Right lobe of liver (tissue), 6 donors: ENCODE results near the gene ODF4. TPM values are rescaled to one million over a fixed set of nuclear protein-coding genes. Genes with fewer than 3 reads are reported as not detected.
"Not testable (repeated sequence)": the region's sequence is repeated elsewhere in the genome, so short reads cannot be mapped to it uniquely, and the experiment has no call there.

Experiments used
- ATAC-seq, 4 donors: fragments of 200-7000 bp; cut with Tn5 transposase; one replicate each; pipeline ENCODE4 v1.9.1; 2020; ENCODE audit warnings: mild to moderate bottlenecking in 4 of 4, moderate library complexity in 4 of 4
- DNase-seq, 3 donors: peaks; one replicate each; pipeline ENCODE4 v3.0.0-alpha.2; 2020
- H3K27ac ChIP-seq, 3 donors: fragments of 200-600 bp; one replicate each; pipeline ENCODE4 v1.8.0; 2022
- H3K27me3 ChIP-seq, 2 donors: fragments of 200-600 bp; one replicate each; pipeline ENCODE4 v1.8.0; 2022
- H3K36me3 ChIP-seq, 4 donors: fragments of 200-600 bp; sonication (generic) in 1 of 4; one replicate each; pipeline versions ENCODE4 v1.5.1 to v1.8.0; 2017 to 2022; ENCODE audit warnings: control low read depth in 1 of 4
- H3K4me1 ChIP-seq, 4 donors: fragments of 200-600 bp; sonication (generic) in 1 of 4; one replicate each; pipeline versions ENCODE4 v1.5.1 to v1.8.0; 2017 to 2022; ENCODE audit warnings: control low read depth in 1 of 4
- H3K4me3 ChIP-seq, 3 donors: fragments of 200-600 bp; one replicate each; pipeline ENCODE4 v1.8.0; 2022
- H3K9me3 ChIP-seq, 4 donors: fragments of 200-600 bp; sonication (generic) in 1 of 4; one replicate each; pipeline versions ENCODE4 v1.5.1 to v1.8.0; 2017 to 2022; ENCODE audit warnings: control low read depth in 1 of 4
- POLR2A ChIP-seq: fragments of 450-650 bp; IDR thresholded peaks from one replicate; pipeline ENCODE4 v1.6.1; 2017; ENCODE audit warnings: antibody characterized with exemption, mild to moderate bottlenecking
- WGBS: methylation state at CpG from one replicate; pipeline ENCODE4 v1.1.6; 2018; ENCODE audit warnings: low coverage, low lambda C conversion rate; ENCODE audit not compliant: insufficient coverage; ENCODE audit errors: missing lambda C conversion rate; 5-methylcytosine and 5-hydroxymethylcytosine counted together
- intact Hi-C, 2 donors: fragments of 100-400 bp; cut with DNase I; formaldehyde crosslinking; loops; one replicate each; pipeline versions ENCODE4 v1.11.2 to v1.14.1; 2022
- total RNA-seq, 6 experiments: library from RNA; depleted of rRNA in 2 of 6; stranded (reverse); fragments of >200 nt in 2 of 6; fragmentation: NEBNext Ultra II Directional in 3 of 6; extraction: Animal tissue kit (Norgen Biotek cat#: 25700) in 3 of 6; gene quantifications; one replicate each; pipeline versions ENCODE4 v1.1.0 to v1.2.4, GENCODE V29; 2016 to 2023
- TF ChIP-seq, protein P1 (sequence below), 4 donors: fragments of 200-600 bp in 3 of 4; fragments of 450-650 bp in 1 of 4; IDR thresholded peaks; one replicate each; pipeline versions ENCODE4 v1.5.1 to v1.8.0; 2016 to 2022; ENCODE audit warnings: antibody characterized with exemption in 4 of 4, mild to moderate bottlenecking in 2 of 4
- donor health status: DM: no; HTN: yes; CAD: no.
- donor health status: DM: no; HTN: no; CAD: no.
- donor health status: DM: no; HTN: no; CAD: no.
- donor health status: DM: no; HTN: yes; CAD: no.
- donor health status: DM: no; HTN: yes; CAD: no.

The ODF4 gene
- total RNA-seq, 6 experiments from 2014 or later: not detected

DNA sequence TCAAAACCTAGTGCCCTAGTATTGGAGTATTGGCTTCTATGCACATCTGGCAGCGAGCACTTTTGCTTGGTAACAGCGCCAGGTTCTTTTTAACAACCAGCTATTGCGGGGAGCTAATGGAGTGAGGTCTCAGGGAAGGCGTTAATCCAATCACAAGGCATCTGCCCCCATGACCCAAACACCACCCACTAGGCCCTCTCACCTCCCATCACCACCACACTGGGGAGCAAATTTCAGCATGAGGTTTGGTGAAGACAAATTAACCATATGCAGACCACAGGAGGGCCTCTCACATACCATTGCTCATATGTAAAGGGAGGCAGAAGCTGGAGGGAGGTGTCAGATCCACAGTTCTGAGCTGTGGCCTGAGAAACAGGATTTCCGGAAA is 893 bp upstream of the ODF4 start:
- DNase-seq (no peak), ATAC-seq (no peak)
- Histone ChIP-seq H3K36me3 (no peaks in the 10 kb centered on the region), H3K4me1 (no peaks in the 10 kb centered on the region), H3K27ac (no peak overlapping the region), H3K9me3 (no peaks in the 10 kb centered on the region), H3K4me3 (no peak overlapping the region), H3K27me3 (no peaks in the 10 kb centered on the region)
- TF ChIP-seq, protein P1, sequence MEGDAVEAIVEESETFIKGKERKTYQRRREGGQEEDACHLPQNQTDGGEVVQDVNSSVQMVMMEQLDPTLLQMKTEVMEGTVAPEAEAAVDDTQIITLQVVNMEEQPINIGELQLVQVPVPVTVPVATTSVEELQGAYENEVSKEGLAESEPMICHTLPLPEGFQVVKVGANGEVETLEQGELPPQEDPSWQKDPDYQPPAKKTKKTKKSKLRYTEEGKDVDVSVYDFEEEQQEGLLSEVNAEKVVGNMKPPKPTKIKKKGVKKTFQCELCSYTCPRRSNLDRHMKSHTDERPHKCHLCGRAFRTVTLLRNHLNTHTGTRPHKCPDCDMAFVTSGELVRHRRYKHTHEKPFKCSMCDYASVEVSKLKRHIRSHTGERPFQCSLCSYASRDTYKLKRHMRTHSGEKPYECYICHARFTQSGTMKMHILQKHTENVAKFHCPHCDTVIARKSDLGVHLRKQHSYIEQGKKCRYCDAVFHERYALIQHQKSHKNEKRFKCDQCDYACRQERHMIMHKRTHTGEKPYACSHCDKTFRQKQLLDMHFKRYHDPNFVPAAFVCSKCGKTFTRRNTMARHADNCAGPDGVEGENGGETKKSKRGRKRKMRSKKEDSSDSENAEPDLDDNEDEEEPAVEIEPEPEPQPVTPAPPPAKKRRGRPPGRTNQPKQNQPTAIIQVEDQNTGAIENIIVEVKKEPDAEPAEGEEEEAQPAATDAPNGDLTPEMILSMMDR (IDR thresholded peaks at IDR 0.05): no peak
- no peak for TF ChIP-seq POLR2A
- intact Hi-C loops: no loop called here
- 76% methylated on average over 4 of the region's 5 CpGs for WGBS

DNA sequence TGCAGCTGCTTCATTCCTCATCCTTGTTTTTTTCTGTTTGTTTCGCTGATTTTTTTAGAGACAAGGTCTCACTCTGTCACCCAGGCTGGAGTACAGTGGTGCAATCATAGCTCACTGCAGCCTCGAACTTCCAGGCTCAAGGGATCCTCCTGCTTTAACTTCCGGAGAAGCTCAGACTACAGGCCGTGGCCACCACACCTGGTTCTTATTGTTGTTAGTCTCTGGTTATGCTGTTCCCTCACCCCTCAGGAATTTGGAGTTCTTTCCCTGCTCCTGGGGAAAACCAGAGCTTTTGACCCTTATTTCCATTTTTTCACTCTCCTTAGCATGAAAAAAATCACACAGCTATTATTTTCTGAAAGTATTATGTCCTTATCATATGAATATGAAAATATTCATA is 1.8 kb downstream of the ODF4 start:
- Histone ChIP-seq H3K4me1 (no peaks in the 10 kb centered on the region), H3K4me3 (no peak overlapping the region), H3K27me3 (no peaks in the 10 kb centered on the region), H3K9me3 (no peaks in the 10 kb centered on the region), H3K36me3 (no peaks in the 10 kb centered on the region), H3K27ac (no peak overlapping the region)
- ATAC-seq (no peak), DNase-seq (no peak)
- TF ChIP-seq, protein P1 (IDR thresholded peaks at IDR 0.05): no peak
- TF ChIP-seq POLR2A: no peak
- 82% methylated on average over 4 of the region's 4 CpGs for WGBS
- intact Hi-C loops: no loop called here

DNA sequence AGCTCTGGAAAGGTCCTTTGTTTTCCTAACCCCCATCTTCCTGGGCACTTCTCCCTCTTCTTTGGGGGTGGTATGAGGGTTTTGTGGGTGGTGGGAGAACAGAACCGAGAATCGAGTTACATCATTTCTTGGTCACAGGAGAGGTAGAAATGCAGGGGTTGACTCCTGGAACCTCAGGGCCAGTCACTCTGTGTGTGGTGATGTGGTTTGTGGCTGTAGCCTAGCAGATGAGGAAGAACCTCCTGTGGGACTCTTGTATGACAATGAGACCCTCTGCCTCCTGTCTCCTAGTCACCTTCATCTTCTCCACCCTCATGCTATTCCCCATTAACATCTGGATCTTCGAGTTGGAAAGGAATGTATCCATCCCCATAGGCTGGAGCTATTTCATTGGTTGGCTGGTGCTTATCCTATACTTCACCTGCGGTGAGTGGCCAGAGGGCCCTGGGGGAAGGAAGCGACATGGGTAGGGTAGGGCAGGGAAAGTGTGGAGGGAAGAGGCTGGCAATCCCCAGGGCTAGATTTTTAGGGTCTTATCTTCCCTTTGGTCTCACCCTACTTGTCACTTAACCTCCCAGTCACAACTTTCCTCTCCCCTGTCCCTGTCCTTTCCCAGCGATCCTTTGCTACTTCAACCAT is 5.5 kb downstream of the ODF4 start:
- no peaks in the 10 kb centered on the region for H3K4me1 ChIP-seq
- TF ChIP-seq, protein P1 (IDR thresholded peaks at IDR 0.05): no peak
- TF ChIP-seq POLR2A: no peak
- no peak overlapping the region for H3K27ac ChIP-seq
- 41% methylated on average over 6 of the region's 6 CpGs for WGBS
- H3K27me3 ChIP-seq: no peaks in the 10 kb centered on the region
- DNase-seq (no peak), ATAC-seq (no peak)
- no peak overlapping the region for H3K4me3 ChIP-seq
- no peaks in the 10 kb centered on the region for H3K36me3 ChIP-seq
- H3K9me3 ChIP-seq: no peaks in the 10 kb centered on the region
- intact Hi-C loops: no loop called here

DNA sequence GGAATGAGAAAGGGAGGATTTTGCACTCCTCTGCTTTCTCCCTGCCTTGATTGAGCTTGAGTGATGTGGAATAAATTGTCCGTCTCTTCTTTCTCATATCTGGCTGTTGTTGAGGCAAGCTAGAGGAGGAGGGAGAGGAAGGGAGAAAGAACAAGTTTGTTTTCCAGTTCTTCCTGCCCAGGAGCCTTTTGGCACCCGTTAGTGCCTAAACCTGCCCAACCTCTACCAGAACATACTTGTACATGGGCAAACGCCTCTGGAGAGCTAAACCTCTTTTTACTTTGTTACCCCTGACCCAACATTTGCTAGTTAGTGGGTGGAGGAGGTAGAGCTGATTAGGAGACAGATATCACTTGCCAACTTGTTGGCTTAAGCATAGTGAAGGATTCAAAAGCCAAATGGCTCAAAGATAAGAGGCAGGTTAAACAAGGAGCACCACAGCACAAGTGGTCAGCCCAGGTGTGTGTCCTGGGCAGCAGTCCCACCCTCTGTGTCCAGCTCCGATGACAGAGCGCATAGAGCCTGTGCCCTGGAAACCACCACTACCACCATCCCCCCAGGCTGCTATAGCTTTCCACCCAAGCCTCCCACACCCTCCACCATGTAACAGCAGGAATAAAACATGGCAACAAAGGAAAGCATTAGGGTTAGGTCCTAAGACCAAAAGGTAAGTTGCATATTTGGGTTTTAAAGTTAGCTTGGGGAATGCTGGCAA is 6.5 kb downstream of the ODF4 start:
- no peak for ATAC-seq
- Histone ChIP-seq H3K4me3 (no peak overlapping the region), H3K36me3 (no peaks in the 10 kb centered on the region), H3K4me1 (no peaks in the 10 kb centered on the region), H3K27me3 (no peaks in the 10 kb centered on the region), H3K9me3 (no peaks in the 10 kb centered on the region), H3K27ac (no peak overlapping the region)
- intact Hi-C loops: no loop called here
- no peak for TF ChIP-seq POLR2A
- TF ChIP-seq, protein P1 (IDR thresholded peaks at IDR 0.05): no peak
- WGBS: 29% methylated on average over 3 of the region's 5 CpGs
- no peak for DNase-seq

DNA sequence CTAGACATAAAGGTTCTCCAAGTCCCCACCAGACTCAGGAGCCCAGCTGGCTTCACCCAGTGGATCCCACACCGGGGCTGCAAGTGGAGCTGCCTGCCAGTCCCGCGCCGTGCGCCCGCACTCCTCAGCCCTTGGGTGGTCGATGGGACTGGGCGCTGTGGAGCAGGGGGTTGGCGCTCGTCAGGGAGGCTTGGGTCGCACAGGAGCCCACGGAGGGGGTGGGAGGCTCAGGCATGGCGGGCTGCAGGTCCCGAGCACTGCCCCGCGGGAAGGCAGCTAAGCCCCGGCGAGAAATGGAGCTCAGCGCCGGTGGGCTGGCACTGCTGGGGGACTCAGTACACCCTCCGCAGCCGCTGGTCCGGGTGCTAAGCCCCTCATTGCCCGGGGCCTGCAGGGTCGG is 7.4 kb downstream of the ODF4 start:
- H3K4me3 ChIP-seq, H3K36me3 ChIP-seq, DNase-seq, H3K4me1 ChIP-seq, H3K27me3 ChIP-seq, H3K9me3 ChIP-seq, H3K27ac ChIP-seq, ATAC-seq, intact Hi-C loops: not testable (repeated sequence)
- no CpG with 5 or more reads among the region's 25 CpGs for WGBS
